Parathyroid adenoma (tissue), 2 donors: ENCODE data around the gene TMEM39A.

Experiments used
- H2AFZ ChIP-seq: fragments of 300-600 bp; sonication (generic); one replicate; pipeline ENCODE4 v1.7.0; 2017; ENCODE audit warnings: antibody characterized with exemption, mild to moderate bottlenecking
- H3K27ac ChIP-seq: fragments of 300-600 bp; sonication (generic); one replicate; pipeline ENCODE4 v1.7.0; 2017
- H3K27me3 ChIP-seq: fragments of 300-600 bp; sonication (generic); one replicate; pipeline ENCODE4 v1.7.0; 2017; ENCODE audit warnings: low read length; ENCODE audit not compliant: control insufficient read depth, insufficient read depth
- H3K36me3 ChIP-seq: fragments of 300-600 bp; sonication (generic); one replicate; pipeline ENCODE4 v1.7.0; 2017; ENCODE audit warnings: low read length; ENCODE audit not compliant: control insufficient read depth, insufficient read depth
- H3K4me1 ChIP-seq: fragments of 300-600 bp; sonication (generic); one replicate; pipeline ENCODE4 v1.7.0; 2017; ENCODE audit warnings: control low read depth
- H3K4me2 ChIP-seq: fragments of 300-600 bp; sonication (generic); one replicate; pipeline ENCODE4 v1.7.0; 2017; ENCODE audit warnings: low read length
- H3K4me3 ChIP-seq: fragments of 300-600 bp; sonication (generic); one replicate; pipeline ENCODE4 v1.7.0; 2017; ENCODE audit warnings: low read depth, low read length
- H3K79me2 ChIP-seq: fragments of 300-600 bp; sonication (generic); one replicate; pipeline ENCODE4 v1.7.0; 2017; ENCODE audit warnings: control low read depth
- H3K9ac ChIP-seq: fragments of 300-600 bp; sonication (generic); one replicate; pipeline ENCODE4 v1.7.0; 2017; ENCODE audit warnings: mild to moderate bottlenecking
- H3K9me3 ChIP-seq: fragments of 300-600 bp; sonication (generic); one replicate; pipeline ENCODE4 v1.7.0; 2017; ENCODE audit warnings: low read length; ENCODE audit not compliant: control insufficient read depth
- CTCF ChIP-seq: fragments of 300-600 bp; sonication (generic); IDR thresholded peaks from one replicate; pipeline ENCODE4 v1.7.0; 2017; ENCODE audit warnings: antibody characterized with exemption, mild to moderate bottlenecking
- donor health status: primary hyperparathyroidism.

The TMEM39A gene

GRCh38 chr3:119457246-119457645 is 6.2 kb downstream of the TMEM39A start:
- no peaks in the 10 kb centered on the region for H3K9me3 ChIP-seq
- no peak overlapping the region for H3K9ac ChIP-seq
- H3K4me1 ChIP-seq: no peaks in the 10 kb centered on the region
- no peak overlapping the region for H3K4me2 ChIP-seq
- no peaks in the 10 kb centered on the region for H3K27me3 ChIP-seq
- H3K27ac ChIP-seq: no peak overlapping the region
- H3K36me3 ChIP-seq: no peaks in the 10 kb centered on the region
- TF ChIP-seq CTCF: no peak
- no peak overlapping the region for H2AFZ ChIP-seq
- H3K79me2 ChIP-seq: peaks cover 4% of the 10 kb centered on the region
- no peak overlapping the region for H3K4me3 ChIP-seq

- no peak for TF ChIP-seq CTCF
- Histone ChIP-seq H3K79me2 (peaks cover 4% of the 10 kb centered on the region), H3K27ac (no peak overlapping the region), H3K4me1 (no peaks in the 10 kb centered on the region), H3K4me2 (no peak overlapping the region), H2AFZ (no peak overlapping the region), H3K4me3 (no peak overlapping the region), H3K9me3 (no peaks in the 10 kb centered on the region), H3K9ac (no peak overlapping the region), H3K27me3 (no peaks in the 10 kb centered on the region), H3K36me3 (no peaks in the 10 kb centered on the region)
Measured at GRCh38 chr3:119456469-119456868, 6.9 kb downstream of the TMEM39A start.

GRCh38 chr3:119453822-119454221 is 9.6 kb downstream of the TMEM39A start:
- TF ChIP-seq CTCF: no peak
- Histone ChIP-seq H3K79me2 (no peaks in the 10 kb centered on the region), H3K4me3 (no peak overlapping the region), H3K4me2 (no peak overlapping the region), H3K4me1 (no peaks in the 10 kb centered on the region), H3K27me3 (no peaks in the 10 kb centered on the region), H3K9me3 (no peaks in the 10 kb centered on the region), H3K36me3 (no peaks in the 10 kb centered on the region), H3K9ac (no peak overlapping the region), H3K27ac (no peak overlapping the region), H2AFZ (no peak overlapping the region)

GRCh38 chr3:119444590-119444989 is 18.8 kb downstream of the TMEM39A start:
- H3K4me3 ChIP-seq: no peak overlapping the region
- H3K9ac ChIP-seq: no peak overlapping the region
- H3K36me3 ChIP-seq: no peaks in the 10 kb centered on the region
- no peaks in the 10 kb centered on the region for H3K4me1 ChIP-seq
- no peaks in the 10 kb centered on the region for H3K79me2 ChIP-seq
- H3K27me3 ChIP-seq: no peaks in the 10 kb centered on the region
- no peak overlapping the region for H2AFZ ChIP-seq
- H3K9me3 ChIP-seq: no peaks in the 10 kb centered on the region
- no peak for TF ChIP-seq CTCF
- no peak overlapping the region for H3K4me2 ChIP-seq
- H3K27ac ChIP-seq: no peak overlapping the region

GRCh38 chr3:119443179-119443578 is 20.2 kb downstream of the TMEM39A start:
- Histone ChIP-seq H3K9ac (no peak overlapping the region), H2AFZ (no peak overlapping the region), H3K79me2 (no peaks in the 10 kb centered on the region), H3K4me1 (no peaks in the 10 kb centered on the region), H3K9me3 (no peaks in the 10 kb centered on the region), H3K27me3 (no peaks in the 10 kb centered on the region), H3K4me3 (no peak overlapping the region), H3K27ac (no peak overlapping the region), H3K36me3 (no peaks in the 10 kb centered on the region), H3K4me2 (no peak overlapping the region)
- no peak for TF ChIP-seq CTCF
